SK-N-SH (cell line): ENCODE measurements around the gene IDH2. TPM values are rescaled to one million over a fixed set of nuclear protein-coding genes. Genes with fewer than 3 reads are reported as not detected.

Experiments
- CTCF ChIA-PET: fragments of 300-600, 350-600 bp; formaldehyde crosslinking; extraction: SDS; loops from one replicate; lab custom pipeline; 2021; lab: Yijun Ruan, JAX
- POLR2A ChIA-PET: fragments of 350-600 bp; sonication (Branson Sonifier 250); formaldehyde crosslinking; extraction: SDS; loops from one replicate; lab custom pipeline; 2020; ENCODE audit warnings: antibody characterized with exemption, inconsistent platforms; lab: Yijun Ruan, JAX
- DNase-seq: peaks from one replicate; pipeline ENCODE4 v3.0.0; 2012
- H2AFZ ChIP-seq: fragments of 200-600 bp; sonication (generic); 2 replicates; pipeline ENCODE4 v1.8.1; 2016; ENCODE audit warnings: antibody characterized with exemption, mild to moderate bottlenecking, low read depth
- H3F3A ChIP-seq: fragments of 200-600 bp; sonication (generic); replicated peaks from 2 replicates; pipeline ENCODE3; 2016; ENCODE audit warnings: antibody characterized with exemption, mild to moderate bottlenecking; ENCODE audit not compliant: insufficient read depth
- H3K27ac ChIP-seq, 2 experiments: fragments of 200-500 bp in 1 of 2; fragments of 200-600 bp in 1 of 2; sonication (Bioruptor generic) in 1 of 2; sonication (generic), shearing (Covaris generic) in 1 of 2; 2 replicates each; pipeline versions ENCODE4 v1.5.1 to v1.6.1; 2014 to 2016; ENCODE audit warnings: low read depth in 2 of 2, inconsistent platforms in 1 of 2, low read length in 1 of 2, mild to moderate bottlenecking in 1 of 2, mixed read lengths in 1 of 2
- H3K27me3 ChIP-seq: fragments of 200-600 bp; sonication (generic), shearing (Covaris generic); 2 replicates; pipeline ENCODE4 v1.6.1; 2016; ENCODE audit warnings: mixed run types; ENCODE audit not compliant: insufficient read depth
- H3K36me3 ChIP-seq, 2 experiments: fragments of 200-500 bp in 1 of 2; fragments of 200-600 bp in 1 of 2; sonication (Bioruptor generic) in 1 of 2; sonication (generic) in 1 of 2; replicated peaks in 1 of 2; 2 replicates each; pipeline versions ENCODE3 to v1.5.1; 2014 to 2016; ENCODE audit warnings: low read length in 1 of 2, mild to moderate bottlenecking in 1 of 2; ENCODE audit not compliant: insufficient read depth in 2 of 2, control insufficient read depth in 1 of 2
- H3K4me1 ChIP-seq, 2 experiments: fragments of 200-500 bp in 1 of 2; fragments of 200-600 bp in 1 of 2; sonication (Bioruptor generic) in 1 of 2; sonication (generic), shearing (Covaris generic) in 1 of 2; 2 replicates each; pipeline versions ENCODE4 v1.5.1 to v1.6.1; 2014 to 2016; ENCODE audit warnings: low read depth in 1 of 2, low read length in 1 of 2, mixed run types in 1 of 2; ENCODE audit not compliant: insufficient read depth in 2 of 2, control insufficient read depth in 1 of 2
- H3K4me2 ChIP-seq: fragments of 200-600 bp; sonication (generic), shearing (Covaris generic); 2 replicates; pipeline ENCODE4 v1.6.1; 2017; ENCODE audit warnings: mixed run types
- H3K4me3 ChIP-seq, 2 experiments: fragments of 200-500 bp in 1 of 2; fragments of 200-600 bp in 1 of 2; sonication (Bioruptor generic) in 1 of 2; sonication (generic), shearing (Covaris generic) in 1 of 2; 2 replicates each; pipeline versions ENCODE4 v1.5.1 to v1.8.1; 2014 to 2016; ENCODE audit warnings: low read depth in 2 of 2, inconsistent platforms in 1 of 2, low read length in 1 of 2, mild to moderate bottlenecking in 1 of 2, mixed read lengths in 1 of 2, moderate library complexity in 1 of 2
- H3K79me2 ChIP-seq: fragments of 200-600 bp; sonication (generic); 2 replicates; pipeline ENCODE4 v1.8.1; 2017; ENCODE audit warnings: mild to moderate bottlenecking; ENCODE audit not compliant: insufficient read depth
- H3K9ac ChIP-seq: fragments of 200-600 bp; sonication (generic); 2 replicates; pipeline ENCODE4 v1.6.1; 2017; ENCODE audit warnings: mixed run types
- H3K9me2 ChIP-seq: fragments of 200-600 bp; sonication (generic); 2 replicates; pipeline ENCODE4 v1.6.1; 2017; ENCODE audit warnings: mixed run types
- H3K9me3 ChIP-seq: fragments of 200-600 bp; sonication (generic); 2 replicates; pipeline ENCODE4 v1.6.1; 2017; ENCODE audit warnings: mixed run types, mild to moderate bottlenecking, moderate library complexity
- H4K20me1 ChIP-seq: fragments of 200-600 bp; sonication (generic); 2 replicates; pipeline ENCODE4 v1.6.1; 2017; ENCODE audit warnings: mild to moderate bottlenecking, mixed run types; ENCODE audit not compliant: insufficient read depth
- FOSL2 ChIP-seq: IDR thresholded peaks from 2 replicates; pipeline ENCODE4 v1.4.0; 2012; ENCODE audit warnings: low read depth, mild to moderate bottlenecking, moderate library complexity, borderline replicate concordance
- GATA2 ChIP-seq: sonication (generic); formaldehyde crosslinking; IDR thresholded peaks from 2 replicates; pipeline ENCODE4 v1.5.0; 2020; ENCODE audit warnings: mild to moderate bottlenecking, missing genetic modification reagents
- RAD21 ChIP-seq: IDR thresholded peaks from 2 replicates; pipeline ENCODE4 v1.6.1; 2012; ENCODE audit warnings: mild to moderate bottlenecking, low read length
- RXRA ChIP-seq: IDR thresholded peaks from 2 replicates; pipeline ENCODE4 v1.4.0; 2012; ENCODE audit warnings: low read depth, mild to moderate bottlenecking, borderline replicate concordance
- SMC3 ChIP-seq: IDR thresholded peaks from 2 replicates; pipeline ENCODE4 v1.6.1; 2012; ENCODE audit warnings: low read depth, low read length, improper control_type of control experiment
- TAF1 ChIP-seq: IDR thresholded peaks from 2 replicates; pipeline ENCODE4 v1.6.1; 2012; ENCODE audit warnings: low read depth, mild to moderate bottlenecking, low read length, moderate library complexity, borderline replicate concordance
- YY1 ChIP-seq: IDR thresholded peaks from 2 replicates; pipeline ENCODE4 v1.4.0; 2012; ENCODE audit warnings: low read depth, mild to moderate bottlenecking
- WGBS: methylation state at CpG from one replicate; pipeline ENCODE4 v1.1.6; 2017; ENCODE audit warnings: low lambda C conversion rate; 5-methylcytosine and 5-hydroxymethylcytosine counted together
- polyA plus RNA-seq, 3 experiments: library from polyadenylated mRNA; depleted of rRNA; stranded (reverse); fragments of >200 nt; gene quantifications; 2 replicates each; pipeline ENCODE4 v1.2.3, GENCODE V29; 2012
- TF ChIP-seq, protein P1 (sequence below): fragments of 150-350 bp; IDR thresholded peaks from 2 replicates; pipeline ENCODE4 v1.6.1; 2017; ENCODE audit warnings: antibody characterized with exemption, low read length, low read depth, borderline replicate concordance
- TF ChIP-seq, protein P2 (sequence below): fragments of 200-600 bp; sonication (generic); IDR thresholded peaks from 2 replicates; pipeline ENCODE4 v1.6.1; 2017; ENCODE audit warnings: antibody characterized with exemption, mild to moderate bottlenecking, moderate library complexity
- TF ChIP-seq, protein P3 (sequence below): IDR thresholded peaks from 2 replicates; pipeline ENCODE4; 2012
- TF ChIP-seq, protein P4 (sequence below): IDR thresholded peaks from 2 replicates; pipeline ENCODE4 v1.4.0; 2012; ENCODE audit warnings: low read depth, borderline replicate concordance
- TF ChIP-seq, protein P5 (sequence below): IDR thresholded peaks from 2 replicates; pipeline ENCODE4 v1.4.0; 2012; ENCODE audit warnings: low read depth

IDH2 gene
- polyA plus RNA-seq, 1 of the 3 experiments (the other 2 are of a cell fraction): 25.2 TPM

DNA sequence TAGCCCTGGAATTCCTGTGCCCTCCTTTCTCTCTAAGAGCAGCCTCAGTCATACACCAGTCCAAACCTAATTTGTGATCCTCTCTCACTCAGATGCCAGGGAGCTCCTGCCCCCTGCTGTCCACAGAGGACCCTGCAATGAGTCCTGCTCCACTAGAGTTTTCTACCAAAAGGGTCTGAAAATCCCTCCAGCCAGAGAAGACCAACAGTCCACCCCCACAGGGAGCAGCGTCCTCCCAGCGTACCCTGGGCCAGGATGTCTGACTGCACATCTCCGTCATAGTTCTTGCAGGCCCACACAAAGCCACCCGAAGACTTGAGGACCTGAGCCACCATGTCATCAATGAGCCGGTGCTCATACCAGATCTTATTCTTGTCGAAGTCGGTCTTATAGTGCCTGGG, 15.4 kb downstream of the IDH2 start:
- Histone ChIP-seq H2AFZ (no peak overlapping the region), H3K27me3 (no peaks in the 10 kb centered on the region), H3K27ac (no peak overlapping the region), H4K20me1 (no peaks in the 10 kb centered on the region), H3F3A (no peaks in the 10 kb centered on the region), H3K4me3 (no peak overlapping the region; a peak in 1 of 4 replicates), H3K9ac (no peak overlapping the region), H3K9me2 (no peaks in the 10 kb centered on the region), H3K79me2 (no peaks in the 10 kb centered on the region), H3K4me2 (no peak overlapping the region), H3K9me3 (no peaks in the 10 kb centered on the region), H3K4me1 (no peaks in the 10 kb centered on the region), H3K36me3 (peaks cover 5 to 6% of the 10 kb centered on the region in 2 experiments)
- CTCF ChIA-PET: interaction anchor here (0.6 to 2.9 kb wide), 5 partner anchors 10 to 192 kb away, joined by 3 to 12 read pairs (median 3); no protein-coding TSS in a partner anchor
- POLR2A ChIA-PET: no interaction called here
- 86% methylated on average over 7 of the region's 7 CpGs for WGBS
- TF ChIP-seq, protein P1, sequence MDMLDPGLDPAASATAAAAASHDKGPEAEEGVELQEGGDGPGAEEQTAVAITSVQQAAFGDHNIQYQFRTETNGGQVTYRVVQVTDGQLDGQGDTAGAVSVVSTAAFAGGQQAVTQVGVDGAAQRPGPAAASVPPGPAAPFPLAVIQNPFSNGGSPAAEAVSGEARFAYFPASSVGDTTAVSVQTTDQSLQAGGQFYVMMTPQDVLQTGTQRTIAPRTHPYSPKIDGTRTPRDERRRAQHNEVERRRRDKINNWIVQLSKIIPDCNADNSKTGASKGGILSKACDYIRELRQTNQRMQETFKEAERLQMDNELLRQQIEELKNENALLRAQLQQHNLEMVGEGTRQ: no peak
- TF ChIP-seq TAF1 (no peak), RXRA (no peak), SMC3 (peak; percentile 48), YY1 (no peak), GATA2 (no peak), RAD21 (peak; percentile 69), FOSL2 (no peak)
- TF ChIP-seq, protein P2, sequence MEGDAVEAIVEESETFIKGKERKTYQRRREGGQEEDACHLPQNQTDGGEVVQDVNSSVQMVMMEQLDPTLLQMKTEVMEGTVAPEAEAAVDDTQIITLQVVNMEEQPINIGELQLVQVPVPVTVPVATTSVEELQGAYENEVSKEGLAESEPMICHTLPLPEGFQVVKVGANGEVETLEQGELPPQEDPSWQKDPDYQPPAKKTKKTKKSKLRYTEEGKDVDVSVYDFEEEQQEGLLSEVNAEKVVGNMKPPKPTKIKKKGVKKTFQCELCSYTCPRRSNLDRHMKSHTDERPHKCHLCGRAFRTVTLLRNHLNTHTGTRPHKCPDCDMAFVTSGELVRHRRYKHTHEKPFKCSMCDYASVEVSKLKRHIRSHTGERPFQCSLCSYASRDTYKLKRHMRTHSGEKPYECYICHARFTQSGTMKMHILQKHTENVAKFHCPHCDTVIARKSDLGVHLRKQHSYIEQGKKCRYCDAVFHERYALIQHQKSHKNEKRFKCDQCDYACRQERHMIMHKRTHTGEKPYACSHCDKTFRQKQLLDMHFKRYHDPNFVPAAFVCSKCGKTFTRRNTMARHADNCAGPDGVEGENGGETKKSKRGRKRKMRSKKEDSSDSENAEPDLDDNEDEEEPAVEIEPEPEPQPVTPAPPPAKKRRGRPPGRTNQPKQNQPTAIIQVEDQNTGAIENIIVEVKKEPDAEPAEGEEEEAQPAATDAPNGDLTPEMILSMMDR: peak; percentile 77
- TF ChIP-seq, protein P3, sequence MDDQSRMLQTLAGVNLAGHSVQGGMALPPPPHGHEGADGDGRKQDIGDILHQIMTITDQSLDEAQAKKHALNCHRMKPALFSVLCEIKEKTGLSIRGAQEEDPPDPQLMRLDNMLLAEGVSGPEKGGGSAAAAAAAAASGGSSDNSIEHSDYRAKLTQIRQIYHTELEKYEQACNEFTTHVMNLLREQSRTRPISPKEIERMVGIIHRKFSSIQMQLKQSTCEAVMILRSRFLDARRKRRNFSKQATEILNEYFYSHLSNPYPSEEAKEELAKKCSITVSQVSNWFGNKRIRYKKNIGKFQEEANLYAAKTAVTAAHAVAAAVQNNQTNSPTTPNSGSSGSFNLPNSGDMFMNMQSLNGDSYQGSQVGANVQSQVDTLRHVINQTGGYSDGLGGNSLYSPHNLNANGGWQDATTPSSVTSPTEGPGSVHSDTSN: no peak
- TF ChIP-seq, protein P4, sequence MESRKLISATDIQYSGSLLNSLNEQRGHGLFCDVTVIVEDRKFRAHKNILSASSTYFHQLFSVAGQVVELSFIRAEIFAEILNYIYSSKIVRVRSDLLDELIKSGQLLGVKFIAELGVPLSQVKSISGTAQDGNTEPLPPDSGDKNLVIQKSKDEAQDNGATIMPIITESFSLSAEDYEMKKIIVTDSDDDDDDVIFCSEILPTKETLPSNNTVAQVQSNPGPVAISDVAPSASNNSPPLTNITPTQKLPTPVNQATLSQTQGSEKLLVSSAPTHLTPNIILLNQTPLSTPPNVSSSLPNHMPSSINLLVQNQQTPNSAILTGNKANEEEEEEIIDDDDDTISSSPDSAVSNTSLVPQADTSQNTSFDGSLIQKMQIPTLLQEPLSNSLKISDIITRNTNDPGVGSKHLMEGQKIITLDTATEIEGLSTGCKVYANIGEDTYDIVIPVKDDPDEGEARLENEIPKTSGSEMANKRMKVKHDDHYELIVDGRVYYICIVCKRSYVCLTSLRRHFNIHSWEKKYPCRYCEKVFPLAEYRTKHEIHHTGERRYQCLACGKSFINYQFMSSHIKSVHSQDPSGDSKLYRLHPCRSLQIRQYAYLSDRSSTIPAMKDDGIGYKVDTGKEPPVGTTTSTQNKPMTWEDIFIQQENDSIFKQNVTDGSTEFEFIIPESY: no peak
- TF ChIP-seq, protein P5, sequence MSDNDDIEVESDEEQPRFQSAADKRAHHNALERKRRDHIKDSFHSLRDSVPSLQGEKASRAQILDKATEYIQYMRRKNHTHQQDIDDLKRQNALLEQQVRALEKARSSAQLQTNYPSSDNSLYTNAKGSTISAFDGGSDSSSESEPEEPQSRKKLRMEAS: no peak
- peak; percentile 77 for DNase-seq
